Left hindlimb (tissue), 1 donor: ENCODE data around the gene LRRC61.

Source experiments
- DNase-seq: peaks from one replicate; pipeline ENCODE4 v3.0.0-alpha.2; 2018

LRRC61 gene

DNA sequence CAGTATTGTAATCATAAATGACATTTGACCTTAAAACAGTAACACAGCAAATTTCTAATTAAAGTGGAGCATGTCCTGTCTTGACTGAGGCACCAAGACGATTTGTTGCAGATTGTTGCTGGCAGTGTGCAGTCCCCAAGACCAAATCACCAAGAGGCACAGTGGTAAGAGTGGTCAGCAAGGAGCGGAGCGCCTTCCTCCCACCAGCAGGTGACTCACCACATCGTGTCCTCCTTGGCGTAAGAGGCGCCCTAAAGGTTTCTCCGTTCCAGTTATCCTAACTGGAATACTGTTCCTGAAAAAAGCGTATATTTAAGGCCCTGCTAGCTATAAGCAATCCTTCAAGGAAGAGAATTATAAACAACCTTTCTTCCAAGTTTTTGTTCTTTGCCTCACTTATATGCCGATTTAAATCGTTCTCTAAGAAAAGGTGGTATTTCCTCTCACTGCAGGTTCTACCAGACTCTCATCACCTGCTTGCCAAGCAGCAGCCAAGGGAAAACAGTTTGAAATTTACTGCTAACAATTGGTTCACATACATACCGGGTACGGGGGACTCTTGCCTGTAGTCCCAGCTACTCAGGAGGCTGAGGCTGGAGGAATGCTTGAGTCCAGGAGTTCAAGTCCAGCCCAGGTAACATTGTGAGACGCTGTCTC is 34.7 kb downstream of the LRRC61 start:
- DNase-seq, result no peak

GRCh38 chr7:150358433-150358832 is 35.3 kb downstream of the LRRC61 start:
- no peak for DNase-seq

DNA sequence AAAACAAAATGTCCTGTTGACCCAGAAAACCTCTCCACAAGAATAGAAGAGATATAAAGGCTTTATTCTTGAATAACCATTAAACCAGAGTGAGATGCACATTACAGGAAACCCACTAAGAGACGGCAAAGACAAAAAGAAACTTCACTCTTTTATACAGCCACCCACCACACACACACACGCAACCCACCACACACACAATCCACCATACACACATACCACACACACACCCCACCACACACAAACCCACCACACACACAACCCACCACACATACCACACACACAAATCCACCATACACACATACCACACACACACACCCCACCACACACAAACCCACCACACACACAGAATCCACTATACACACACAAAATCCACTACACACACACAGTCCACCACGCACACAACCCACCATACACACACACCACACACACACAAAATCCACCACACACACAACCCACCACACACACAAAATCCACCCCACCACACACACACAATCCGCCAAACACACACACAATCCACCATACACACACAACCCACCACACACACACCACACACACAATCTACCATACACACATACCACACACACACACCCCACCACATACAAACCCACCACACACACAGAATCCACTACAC is 36.0 kb downstream of the LRRC61 start:
- no peak for DNase-seq

DNA sequence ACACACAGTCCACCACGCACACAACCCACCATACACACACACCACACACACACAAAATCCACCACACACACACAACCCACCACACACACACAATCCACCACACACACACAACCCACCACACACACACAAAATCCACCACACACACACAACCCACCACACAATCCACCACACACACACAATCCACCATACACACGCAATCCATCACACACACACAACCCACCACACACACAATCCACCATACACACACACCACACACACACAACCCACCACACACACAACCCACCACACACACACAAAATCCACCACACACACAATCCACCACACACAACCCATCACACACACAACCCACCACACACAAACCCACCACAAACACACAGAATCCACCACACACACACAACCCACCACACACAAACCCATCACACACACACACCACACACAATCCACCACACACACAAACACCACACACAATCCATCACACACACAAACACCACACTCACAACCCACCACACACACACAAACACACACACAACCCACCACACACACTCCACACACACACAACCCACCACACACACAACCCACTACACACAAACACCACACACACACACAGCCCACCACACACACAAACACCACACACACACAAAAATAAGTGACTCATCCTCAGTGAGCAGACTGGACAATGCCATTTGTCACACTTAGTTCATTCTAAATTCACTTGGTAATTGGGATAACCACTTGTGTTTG is 36.6 kb downstream of the LRRC61 start:
- no peak for DNase-seq

- no peak for DNase-seq
Measured at GRCh38 chr7:150360363-150361058, 37.4 kb downstream of the LRRC61 start.

DNA sequence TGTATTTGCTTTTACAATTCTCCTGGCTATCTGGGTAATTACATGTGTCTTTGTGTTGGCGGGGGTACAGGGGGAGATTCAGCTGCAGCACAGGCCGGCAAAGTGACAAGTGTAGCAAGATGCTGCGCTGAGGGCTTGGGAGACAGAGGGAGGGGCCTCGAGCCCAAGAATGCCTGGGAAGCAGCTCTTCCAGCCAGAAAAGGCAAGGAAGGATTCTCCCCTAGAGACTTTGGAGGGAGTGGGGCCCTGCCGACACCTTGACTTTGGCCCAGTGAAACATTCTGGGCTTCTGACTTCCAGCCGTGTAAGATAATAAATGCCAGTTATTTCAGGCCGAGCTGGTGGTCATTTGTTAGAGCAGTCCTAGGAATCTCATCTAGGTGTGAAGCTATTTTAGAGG is 38.2 kb downstream of the LRRC61 start:
- no peak for DNase-seq

GRCh38 chr7:150361807-150362621 is 38.9 kb downstream of the LRRC61 start:
- no peak for DNase-seq

GRCh38 chr7:150363370-150363769 is 40.2 kb downstream of the LRRC61 start:
- DNase-seq, result no peak

DNA sequence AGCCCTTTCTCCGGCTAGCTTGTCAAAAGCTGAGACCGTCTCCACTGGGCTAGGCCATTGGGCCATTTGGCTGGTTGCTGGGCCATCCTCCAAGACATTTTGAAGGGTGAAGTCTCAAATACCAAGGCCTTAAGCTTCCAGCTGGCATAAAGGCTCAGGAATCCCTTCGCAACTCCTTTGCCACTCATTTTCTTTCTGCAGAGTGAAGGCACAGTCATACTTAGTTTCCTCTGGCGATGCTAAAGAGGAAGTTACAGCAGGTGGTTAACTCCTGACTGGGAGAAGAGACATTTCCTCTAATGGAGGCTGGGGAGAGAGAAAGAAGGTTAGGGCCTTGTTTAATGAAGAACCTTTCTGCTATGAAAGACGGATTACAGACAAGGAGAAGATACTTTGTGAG is 40.7 kb downstream of the LRRC61 start:
- no peak for DNase-seq

GRCh38 chr7:150365194-150365593 is 42.0 kb downstream of the LRRC61 start:
- no peak for DNase-seq

- no peak for DNase-seq
Measured at GRCh38 chr7:150365673-150366398, 42.7 kb downstream of the LRRC61 start.

DNA sequence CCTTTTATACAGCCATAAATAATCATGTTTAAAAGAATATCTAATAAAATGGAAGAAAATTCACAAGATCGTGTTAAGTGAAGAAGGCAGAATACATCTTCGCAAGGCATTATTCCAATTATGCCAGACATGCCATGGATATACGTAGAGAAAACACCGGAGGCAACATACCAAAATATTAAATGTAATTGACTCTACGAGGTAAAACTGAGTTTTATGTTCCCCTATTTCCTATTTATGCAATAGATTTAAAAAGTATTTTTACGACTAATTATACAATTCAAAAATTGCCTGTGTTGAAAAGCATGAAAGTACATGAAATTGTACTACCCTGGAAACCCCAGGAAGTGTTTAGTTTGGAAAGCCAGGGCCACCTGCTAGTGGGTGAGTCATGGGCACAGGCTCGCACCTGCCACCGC is 44.5 kb downstream of the LRRC61 start:
- DNase-seq, result no peak

DNA sequence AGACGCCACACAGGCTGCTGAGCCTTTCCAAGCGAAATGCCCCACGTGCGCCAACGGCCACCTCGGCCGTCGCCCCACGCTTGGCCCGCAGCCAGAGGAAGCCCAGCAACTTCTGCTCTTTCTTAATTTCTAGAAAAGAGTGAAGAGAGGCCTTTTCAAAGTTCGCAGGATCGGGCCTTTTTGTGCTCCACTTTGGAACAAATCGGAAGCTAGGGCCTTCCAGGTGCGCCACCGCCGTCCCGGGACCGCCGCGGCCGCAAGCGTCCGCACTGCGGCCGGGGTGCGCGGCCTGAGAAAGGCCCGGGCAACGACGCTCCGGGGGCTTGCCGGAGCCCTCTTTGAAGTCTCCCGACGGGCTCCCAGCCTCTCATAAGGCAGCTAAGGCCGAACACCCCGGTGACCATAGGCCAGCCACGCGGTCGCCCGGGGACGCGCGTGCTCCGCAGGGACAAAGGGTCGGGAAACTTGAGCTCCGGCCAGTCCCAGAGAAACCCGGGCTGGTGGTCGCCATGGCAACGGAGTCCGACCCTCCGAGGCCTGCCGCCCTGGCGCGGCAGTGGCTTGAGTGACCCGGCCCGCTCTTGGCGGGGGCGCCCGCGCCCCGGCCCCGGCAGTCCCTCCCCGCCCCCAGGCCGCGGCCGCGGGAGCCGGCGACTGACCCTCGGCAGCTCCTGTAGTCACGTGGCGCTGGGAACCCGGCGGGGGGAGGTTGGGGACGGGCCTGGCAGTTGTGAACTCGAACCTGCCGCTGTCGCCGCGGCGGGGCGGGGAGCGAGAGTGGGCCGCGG is 45.1 kb downstream of the LRRC61 start, which contains the start of gene REPIN1:
Gene REPIN1 (plus strand): TSS at position 727 of the 788 bp plus-strand sequence. CDS start 890 bp downstream, outside the sequence.
- peak; percentile 93 for DNase-seq

GRCh38 chr7:150368884-150369747 is 46.0 kb downstream of the LRRC61 start:
- DNase-seq, result peak; percentile 78

- no peak for DNase-seq
Measured at GRCh38 chr7:150369748-150370501, 46.8 kb downstream of the LRRC61 start.

GRCh38 chr7:150370612-150371071 is 47.5 kb downstream of the LRRC61 start:
- DNase-seq, result no peak

GRCh38 chr7:150371131-150371995 is 48.2 kb downstream of the LRRC61 start:
- DNase-seq, result no peak

- no peak for DNase-seq
Measured at GRCh38 chr7:150371996-150372270, 48.8 kb downstream of the LRRC61 start.
